Measurements from ENCODE around the gene EXTL1. TPM values are rescaled to one million over a fixed set of nuclear protein-coding genes. Genes with fewer than 3 reads are reported as not detected.

EXTL1 gene
- total and polyA plus RNA-seq, 2 of the 4 experiments (the other 2 are of a cell fraction): 0.90 to 5.2 TPM

DNA sequence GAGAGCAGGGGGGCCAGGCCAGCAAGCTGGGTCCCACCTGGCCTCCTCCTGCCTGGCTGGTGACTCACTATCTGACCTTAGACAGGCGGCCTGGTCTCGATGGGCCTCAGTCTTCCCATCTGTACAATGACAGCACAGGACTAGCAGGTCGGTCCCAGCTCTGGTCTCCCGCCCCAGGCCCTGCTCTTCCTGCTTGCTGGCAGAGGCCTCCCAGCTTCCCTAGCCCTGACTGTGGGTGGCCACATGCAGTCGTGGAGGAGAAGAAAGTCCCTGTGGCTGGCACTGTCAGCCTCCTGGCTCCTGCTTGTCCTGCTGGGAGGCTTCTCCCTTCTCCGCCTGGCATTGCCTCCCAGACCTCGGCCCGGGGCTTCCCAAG, 817 bp downstream of the EXTL1 start:
- Histone ChIP-seq H3K4ac (ENCODE audit: low read depth, low read length) (no peak overlapping the region), H3K4me1 (ENCODE audit: control insufficient read depth, insufficient read depth, low read length) (peaks cover 24% of the 10 kb centered on the region), H2BK20ac (ENCODE audit: low read depth, low read length) (no peak overlapping the region), H3K79me1 (ENCODE audit: low read depth in 1 of 2, low read length in 2 of 2) (no peaks in the 10 kb centered on the region), H2BK120ac (ENCODE audit: low read depth, low read length) (no peak overlapping the region), H4K91ac (ENCODE audit: insufficient read depth, low read depth, low read length) (no peak overlapping the region), H2BK15ac (ENCODE audit: low read depth, low read length) (no peak overlapping the region), H3K27me3 (ENCODE audit: control insufficient read depth, insufficient read depth, low read length) (peaks cover 2% of the 10 kb centered on the region; the same call in 1 of the 2 replicates), H3K9me3 (ENCODE audit: control insufficient read depth, insufficient read depth, low read length) (no peaks in the 10 kb centered on the region), H3K14ac (replicated peaks; ENCODE audit: low read depth, low read length) (no peak overlapping the region), H2AK5ac (ENCODE audit: low read depth, low read length) (peak overlapping the region; percentile 21; the same call in 1 of the 2 replicates), H3K4me2 (ENCODE audit: low read depth, low read length) (no peak overlapping the region), H3K9ac (ENCODE audit: low read depth, low read length) (no peak overlapping the region), H3K36me3 (ENCODE audit: control insufficient read depth, insufficient read depth, low read length) (no peaks in the 10 kb centered on the region), H4K8ac (ENCODE audit: low read depth in 2 of 2, low read length in 2 of 2) (no peak overlapping the region), H2AK9ac (replicated peaks; ENCODE audit: low read depth, low read length, poor library complexity) (peak overlapping the region; percentile 51), H3K9me1 (ENCODE audit: insufficient read depth, low read length) (peaks cover 5% of the 10 kb centered on the region), H3K56ac (ENCODE audit: extremely low read depth, insufficient read depth, low read length) (no peak overlapping the region), H3K27ac (ENCODE audit: insufficient read depth, low read length) (no peak overlapping the region), H3K23ac (ENCODE audit: low read depth, low read length) (no peak overlapping the region), H2BK5ac (ENCODE audit: low read depth, low read length, poor library complexity, severe bottlenecking) (no peak overlapping the region), H4K5ac (ENCODE audit: low read depth, low read length) (no peak overlapping the region), H3K4me3 (ENCODE audit: insufficient read depth, low read depth, low read length) (no peak overlapping the region), H3K18ac (ENCODE audit: low read depth, low read length) (no peak overlapping the region), H4K20me1 (ENCODE audit: insufficient read depth, low read length) (no peaks in the 10 kb centered on the region), H2AFZ (replicated peaks; ENCODE audit: low read length, poor library complexity) (peak overlapping the region; percentile 70)
- no peak for TF ChIP-seq BHLHE40 (IDR thresholded peaks at IDR 0.05; ENCODE audit: low read depth, low read length)
- TF ChIP-seq CEBPB (IDR thresholded peaks at IDR 0.05; ENCODE audit: low read depth, low read length): no peak
- TF ChIP-seq, protein P1, sequence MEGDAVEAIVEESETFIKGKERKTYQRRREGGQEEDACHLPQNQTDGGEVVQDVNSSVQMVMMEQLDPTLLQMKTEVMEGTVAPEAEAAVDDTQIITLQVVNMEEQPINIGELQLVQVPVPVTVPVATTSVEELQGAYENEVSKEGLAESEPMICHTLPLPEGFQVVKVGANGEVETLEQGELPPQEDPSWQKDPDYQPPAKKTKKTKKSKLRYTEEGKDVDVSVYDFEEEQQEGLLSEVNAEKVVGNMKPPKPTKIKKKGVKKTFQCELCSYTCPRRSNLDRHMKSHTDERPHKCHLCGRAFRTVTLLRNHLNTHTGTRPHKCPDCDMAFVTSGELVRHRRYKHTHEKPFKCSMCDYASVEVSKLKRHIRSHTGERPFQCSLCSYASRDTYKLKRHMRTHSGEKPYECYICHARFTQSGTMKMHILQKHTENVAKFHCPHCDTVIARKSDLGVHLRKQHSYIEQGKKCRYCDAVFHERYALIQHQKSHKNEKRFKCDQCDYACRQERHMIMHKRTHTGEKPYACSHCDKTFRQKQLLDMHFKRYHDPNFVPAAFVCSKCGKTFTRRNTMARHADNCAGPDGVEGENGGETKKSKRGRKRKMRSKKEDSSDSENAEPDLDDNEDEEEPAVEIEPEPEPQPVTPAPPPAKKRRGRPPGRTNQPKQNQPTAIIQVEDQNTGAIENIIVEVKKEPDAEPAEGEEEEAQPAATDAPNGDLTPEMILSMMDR (conservative IDR thresholded peaks at IDR 0.05; ENCODE audit: low read depth, low read length): no peak
- TF ChIP-seq, protein P2, sequence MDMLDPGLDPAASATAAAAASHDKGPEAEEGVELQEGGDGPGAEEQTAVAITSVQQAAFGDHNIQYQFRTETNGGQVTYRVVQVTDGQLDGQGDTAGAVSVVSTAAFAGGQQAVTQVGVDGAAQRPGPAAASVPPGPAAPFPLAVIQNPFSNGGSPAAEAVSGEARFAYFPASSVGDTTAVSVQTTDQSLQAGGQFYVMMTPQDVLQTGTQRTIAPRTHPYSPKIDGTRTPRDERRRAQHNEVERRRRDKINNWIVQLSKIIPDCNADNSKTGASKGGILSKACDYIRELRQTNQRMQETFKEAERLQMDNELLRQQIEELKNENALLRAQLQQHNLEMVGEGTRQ (IDR thresholded peaks at IDR 0.05; ENCODE audit: low read depth, low read length): no peak
- no peak for TF ChIP-seq MAZ (IDR thresholded peaks at IDR 0.05; ENCODE audit: borderline replicate concordance, low read depth, low read length)
- no peak for TF ChIP-seq SMC3 (IDR thresholded peaks at IDR 0.05; ENCODE audit: low read depth, low read length)
- no peak for TF ChIP-seq FOS (IDR thresholded peaks at IDR 0.05; ENCODE audit: low read depth, low read length)
- TF ChIP-seq POLR2A (IDR thresholded peaks at IDR 0.05; ENCODE audit: low read depth, low read length): no peak
- no peak for TF ChIP-seq MAFK (IDR thresholded peaks at IDR 0.05; ENCODE audit: low read depth, low read length)
- no peak for TF ChIP-seq RCOR1 (IDR thresholded peaks at IDR 0.05; ENCODE audit: insufficient replicate concordance, low read length)
- no peak for TF ChIP-seq NFE2L2 (IDR thresholded peaks at IDR 0.05; ENCODE audit: low read depth, low read length)
- TF ChIP-seq RAD21 (IDR thresholded peaks at IDR 0.05; ENCODE audit: low read length): no peak
- TF ChIP-seq MXI1 (IDR thresholded peaks at IDR 0.05; ENCODE audit: borderline replicate concordance, low read depth, low read length): no peak
- no peak for TF ChIP-seq RFX5 (IDR thresholded peaks at IDR 0.05; ENCODE audit: low read depth, low read length)
- no peak for TF ChIP-seq CHD1 (IDR thresholded peaks at IDR 0.05; ENCODE audit: low read depth, low read length)
- TF ChIP-seq, protein P3, sequence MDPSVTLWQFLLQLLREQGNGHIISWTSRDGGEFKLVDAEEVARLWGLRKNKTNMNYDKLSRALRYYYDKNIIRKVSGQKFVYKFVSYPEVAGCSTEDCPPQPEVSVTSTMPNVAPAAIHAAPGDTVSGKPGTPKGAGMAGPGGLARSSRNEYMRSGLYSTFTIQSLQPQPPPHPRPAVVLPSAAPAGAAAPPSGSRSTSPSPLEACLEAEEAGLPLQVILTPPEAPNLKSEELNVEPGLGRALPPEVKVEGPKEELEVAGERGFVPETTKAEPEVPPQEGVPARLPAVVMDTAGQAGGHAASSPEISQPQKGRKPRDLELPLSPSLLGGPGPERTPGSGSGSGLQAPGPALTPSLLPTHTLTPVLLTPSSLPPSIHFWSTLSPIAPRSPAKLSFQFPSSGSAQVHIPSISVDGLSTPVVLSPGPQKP (IDR thresholded peaks at IDR 0.05; ENCODE audit: borderline replicate concordance, low read depth, low read length): no peak
- dilution Hi-C loops (cut with HindIII; ENCODE audit: low sequenced_read_pairs, unreplicated experiment): no loop called here
- intact Hi-C loops (cut with micrococcal nuclease): no loop called here
- DNase-seq: no peak
- in situ Hi-C loops (cut with MboI; ENCODE audit: low sequenced_read_pairs): no loop called here
- 93% methylated on average over 5 of the region's 8 CpGs; no CpG with 5 or more reads in 1 of the 2 experiments for WGBS, 2 experiments (ENCODE audit: extremely low coverage in 2 of 2, insufficient read length in 1 of 2)
- no TSS peak for BruUV-seq (replicated peaks)
- CTCF ChIA-PET: interaction anchor here (2.0 kb wide), 1 partner anchor 14 kb away, joined by 5 read pairs; no protein-coding TSS in a partner anchor
- POLR2A ChIA-PET (ENCODE audit: unreplicated experiment): no interaction called here
- no peak for ATAC-seq (ENCODE audit: low read depth)

All from IMR-90 (cell line).